ENCODE data around the gene TIMELESS. TPM values are rescaled to one million over a fixed set of nuclear protein-coding genes. Genes with fewer than 3 reads are reported as not detected.

Gene TIMELESS
- total RNA-seq, 1 experiment from 2014 or later = 26.5 TPM

GRCh38 chr12:56382611-56383010, 66.6 kb downstream of the TIMELESS start:
- no peaks in the 10 kb centered on the region for H3K27me3 ChIP-seq (ENCODE audit: low read length)
- no peak overlapping the region for H3K4me3 ChIP-seq (ENCODE audit: low read length)
- POLR2A ChIA-PET (ENCODE audit: unreplicated experiment) = interaction anchor here (0.6 kb wide), 1 partner anchor 46 kb away, joined by 3 read pairs; no protein-coding TSS in a partner anchor
- CTCF ChIA-PET = no interaction called here
- H3K27ac ChIP-seq (ENCODE audit: low read length) = no peak overlapping the region
- BruUV-seq (replicated peaks) = no TSS peak
- ATAC-seq (no peak), DNase-seq (no peak)
- H2AFZ ChIP-seq (ENCODE audit: low read length) = no peak overlapping the region
- H3K4me1 ChIP-seq (ENCODE audit: insufficient read depth, low read length) = peaks cover 1% of the 10 kb centered on the region
- intact Hi-C loops (cut with micrococcal nuclease) = no loop called here
- H3K79me2 ChIP-seq (ENCODE audit: low read length) = no peaks in the 10 kb centered on the region
- no peaks in the 10 kb centered on the region for H3F3A ChIP-seq (ENCODE audit: low read length, unreplicated experiment)
- H3K9ac ChIP-seq (ENCODE audit: low read length) = no peak overlapping the region
- no peaks in the 10 kb centered on the region for H4K20me1 ChIP-seq (ENCODE audit: low read length)
- TF ChIP-seq, protein P1, sequence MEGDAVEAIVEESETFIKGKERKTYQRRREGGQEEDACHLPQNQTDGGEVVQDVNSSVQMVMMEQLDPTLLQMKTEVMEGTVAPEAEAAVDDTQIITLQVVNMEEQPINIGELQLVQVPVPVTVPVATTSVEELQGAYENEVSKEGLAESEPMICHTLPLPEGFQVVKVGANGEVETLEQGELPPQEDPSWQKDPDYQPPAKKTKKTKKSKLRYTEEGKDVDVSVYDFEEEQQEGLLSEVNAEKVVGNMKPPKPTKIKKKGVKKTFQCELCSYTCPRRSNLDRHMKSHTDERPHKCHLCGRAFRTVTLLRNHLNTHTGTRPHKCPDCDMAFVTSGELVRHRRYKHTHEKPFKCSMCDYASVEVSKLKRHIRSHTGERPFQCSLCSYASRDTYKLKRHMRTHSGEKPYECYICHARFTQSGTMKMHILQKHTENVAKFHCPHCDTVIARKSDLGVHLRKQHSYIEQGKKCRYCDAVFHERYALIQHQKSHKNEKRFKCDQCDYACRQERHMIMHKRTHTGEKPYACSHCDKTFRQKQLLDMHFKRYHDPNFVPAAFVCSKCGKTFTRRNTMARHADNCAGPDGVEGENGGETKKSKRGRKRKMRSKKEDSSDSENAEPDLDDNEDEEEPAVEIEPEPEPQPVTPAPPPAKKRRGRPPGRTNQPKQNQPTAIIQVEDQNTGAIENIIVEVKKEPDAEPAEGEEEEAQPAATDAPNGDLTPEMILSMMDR (conservative IDR thresholded peaks at IDR 0.05; ENCODE audit: low read depth, low read length) = no peak
- TF ChIP-seq EZH2 (IDR thresholded peaks at IDR 0.05; ENCODE audit: low read length, unreplicated experiment) (no peak), EZH2phosphoT487 (IDR thresholded peaks at IDR 0.05; ENCODE audit: borderline replicate concordance, low read length) (no peak)
- H3K9me3 ChIP-seq (ENCODE audit: low read length) = no peaks in the 10 kb centered on the region
- no peak overlapping the region for H3K4me2 ChIP-seq (ENCODE audit: low read length)
- H3K36me3 ChIP-seq (ENCODE audit: low read depth, low read length) = no peaks in the 10 kb centered on the region
- H3K9me2 ChIP-seq (replicated peaks; ENCODE audit: low read length) = no peaks in the 10 kb centered on the region

DNA sequence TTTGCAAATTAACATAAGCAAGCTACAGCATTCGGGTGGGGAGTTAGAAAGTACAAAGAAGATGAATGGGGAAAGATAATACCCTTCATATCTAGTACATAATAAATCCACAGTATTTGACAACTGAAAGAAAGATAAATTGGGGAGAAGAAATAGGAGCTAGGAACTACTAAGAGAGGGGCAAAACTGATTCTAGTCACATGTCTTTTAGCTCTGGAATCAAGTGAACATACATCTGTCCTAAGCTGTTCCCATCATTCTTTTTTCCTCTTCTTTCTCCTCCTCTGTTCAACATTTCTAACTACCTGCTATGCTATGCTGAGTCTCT, 71.3 kb downstream of the TIMELESS start:
- H3K27me3 ChIP-seq (ENCODE audit: low read length) = no peaks in the 10 kb centered on the region
- no peak for ATAC-seq
- no TSS peak for BruUV-seq (replicated peaks)

More for the DNA sequence above, 71.3 kb downstream of the TIMELESS start:
- Histone ChIP-seq H3K79me2 (ENCODE audit: low read length) (no peaks in the 10 kb centered on the region), H2AFZ (ENCODE audit: low read length) (peak overlapping the region; percentile 68), H3K27ac (ENCODE audit: low read length) (no peak overlapping the region), H4K20me1 (ENCODE audit: low read length) (no peaks in the 10 kb centered on the region), H3K4me2 (ENCODE audit: low read length) (no peak overlapping the region), H3K4me1 (ENCODE audit: insufficient read depth, low read length) (peaks cover 10% of the 10 kb centered on the region), H3K9ac (ENCODE audit: low read length) (no peak overlapping the region), H3K9me2 (replicated peaks; ENCODE audit: low read length) (no peaks in the 10 kb centered on the region), H3K4me3 (ENCODE audit: low read length) (no peak overlapping the region), H3K9me3 (ENCODE audit: low read length) (no peaks in the 10 kb centered on the region), H3F3A (ENCODE audit: low read length, unreplicated experiment) (no peaks in the 10 kb centered on the region), H3K36me3 (ENCODE audit: low read depth, low read length) (no peaks in the 10 kb centered on the region)
- no peak for TF ChIP-seq EZH2 (IDR thresholded peaks at IDR 0.05; ENCODE audit: low read length, unreplicated experiment)
- TF ChIP-seq, protein P1 (conservative IDR thresholded peaks at IDR 0.05; ENCODE audit: low read depth, low read length) = no peak
- TF ChIP-seq EZH2phosphoT487 (IDR thresholded peaks at IDR 0.05; ENCODE audit: borderline replicate concordance, low read length) = no peak
- ChIA-PET POLR2A (ENCODE audit: unreplicated experiment) (no interaction called here), CTCF (interaction anchor here (1.1 kb wide), 1 partner anchor 86 kb away, joined by 4 read pairs; no protein-coding TSS in a partner anchor)
- intact Hi-C loops (cut with micrococcal nuclease) = loop anchor here (1.0 kb wide), 1 partner anchor 86 kb away; no protein-coding TSS in a partner anchor
- DNase-seq = no peak
